Epithelial cell of esophagus (primary cell): ENCODE results near the gene NTM.

Experiments
- DNase-seq: peaks from one replicate; pipeline ENCODE4 v3.0.0; 2010; ENCODE audit warnings: low read depth
- H3K4me3 ChIP-seq: 2 replicates; pipeline ENCODE4 v1.5.1; 2011; ENCODE audit warnings: mild to moderate bottlenecking, low read length, control low read depth
- TF ChIP-seq, protein P1 (sequence below): IDR thresholded peaks from 2 replicates; pipeline ENCODE4 v1.5.1; 2011; ENCODE audit warnings: low read depth, mild to moderate bottlenecking, low read length, control low read depth, inconsistent platforms; ENCODE audit not compliant: insufficient read depth; ENCODE audit errors: missing control alignments

NTM gene

DNA sequence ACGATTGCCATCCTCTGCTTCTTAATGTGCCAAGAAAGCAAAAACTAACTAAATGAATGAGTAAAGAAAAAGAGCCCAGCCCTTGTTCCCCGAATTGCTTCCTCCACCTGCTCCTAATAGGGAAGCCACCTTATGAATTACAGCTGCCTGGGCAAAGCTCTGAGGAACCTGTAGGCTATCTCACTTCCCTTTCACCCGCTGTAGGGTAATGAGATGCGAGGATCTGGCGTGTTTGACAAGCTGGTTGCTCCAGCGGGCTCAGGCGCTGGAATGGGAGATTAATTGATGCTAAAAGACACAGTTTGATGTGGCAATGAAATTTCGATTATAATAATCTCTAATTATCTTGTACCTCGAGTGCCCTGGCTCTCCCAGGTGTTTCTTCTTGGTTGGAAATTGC, 256.4 kb downstream of the NTM start:
- H3K4me3 ChIP-seq: no peak overlapping the region
- TF ChIP-seq, protein P1, sequence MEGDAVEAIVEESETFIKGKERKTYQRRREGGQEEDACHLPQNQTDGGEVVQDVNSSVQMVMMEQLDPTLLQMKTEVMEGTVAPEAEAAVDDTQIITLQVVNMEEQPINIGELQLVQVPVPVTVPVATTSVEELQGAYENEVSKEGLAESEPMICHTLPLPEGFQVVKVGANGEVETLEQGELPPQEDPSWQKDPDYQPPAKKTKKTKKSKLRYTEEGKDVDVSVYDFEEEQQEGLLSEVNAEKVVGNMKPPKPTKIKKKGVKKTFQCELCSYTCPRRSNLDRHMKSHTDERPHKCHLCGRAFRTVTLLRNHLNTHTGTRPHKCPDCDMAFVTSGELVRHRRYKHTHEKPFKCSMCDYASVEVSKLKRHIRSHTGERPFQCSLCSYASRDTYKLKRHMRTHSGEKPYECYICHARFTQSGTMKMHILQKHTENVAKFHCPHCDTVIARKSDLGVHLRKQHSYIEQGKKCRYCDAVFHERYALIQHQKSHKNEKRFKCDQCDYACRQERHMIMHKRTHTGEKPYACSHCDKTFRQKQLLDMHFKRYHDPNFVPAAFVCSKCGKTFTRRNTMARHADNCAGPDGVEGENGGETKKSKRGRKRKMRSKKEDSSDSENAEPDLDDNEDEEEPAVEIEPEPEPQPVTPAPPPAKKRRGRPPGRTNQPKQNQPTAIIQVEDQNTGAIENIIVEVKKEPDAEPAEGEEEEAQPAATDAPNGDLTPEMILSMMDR: no peak
- no peak for DNase-seq

- H3K4me3 ChIP-seq: no peak overlapping the region
- TF ChIP-seq, protein P1: no peak
- no peak for DNase-seq
Observed at GRCh38 chr11:131628739-131629138, 258.3 kb downstream of the NTM start.

DNA sequence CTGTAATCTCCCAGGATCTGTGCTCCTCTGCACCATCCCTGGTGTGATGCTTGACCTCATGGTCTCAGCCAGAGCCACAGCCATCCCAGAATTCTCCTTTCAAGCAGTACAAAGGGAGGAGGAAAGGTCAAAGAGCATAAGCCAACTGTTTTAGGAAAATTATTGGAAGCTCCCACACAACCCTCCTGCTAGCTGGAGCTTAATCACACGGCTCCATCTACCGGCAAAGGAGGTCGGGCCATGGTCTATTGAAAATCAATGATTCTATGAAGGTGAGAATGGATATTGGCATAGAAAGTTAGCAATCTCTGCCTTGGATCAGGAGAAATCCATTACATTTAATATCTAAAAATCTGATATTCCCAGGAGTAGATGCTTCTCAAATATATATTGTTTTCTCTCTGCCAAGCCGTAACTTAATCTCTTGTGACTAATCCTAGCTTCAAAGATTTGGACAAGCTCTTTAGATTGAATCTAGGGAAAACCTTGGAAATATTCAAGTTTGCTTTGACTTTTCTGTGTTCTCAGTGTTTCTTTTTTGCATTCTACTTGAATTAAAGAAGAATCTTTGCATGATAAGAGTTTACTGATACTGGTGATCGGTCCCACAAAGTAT, 259.6 kb downstream of the NTM start:
- DNase-seq: no peak
- TF ChIP-seq, protein P1: peak; percentile 7
- no peak overlapping the region for H3K4me3 ChIP-seq

DNA sequence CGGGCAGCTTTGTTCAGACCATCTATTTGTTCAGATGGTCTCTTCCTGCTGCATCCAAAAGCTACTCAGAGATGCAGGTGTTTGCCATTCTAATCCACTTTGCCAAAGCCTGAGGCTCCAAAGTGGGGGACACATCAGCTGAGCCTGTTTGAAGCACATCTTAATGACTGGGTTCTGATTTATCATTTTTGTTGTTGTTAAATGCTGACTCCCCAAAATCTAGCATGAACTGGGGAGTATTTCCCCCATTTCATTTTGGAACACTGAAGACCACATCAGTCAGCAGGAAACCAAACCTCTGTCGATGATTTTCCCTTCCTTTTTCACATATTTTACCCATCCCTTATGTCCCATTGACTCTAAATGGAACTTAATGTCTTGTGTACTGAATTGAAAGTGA, 262.6 kb downstream of the NTM start:
- TF ChIP-seq, protein P1: no peak
- no peak overlapping the region for H3K4me3 ChIP-seq
- no peak for DNase-seq

GRCh38 chr11:131633921-131634715, 263.7 kb downstream of the NTM start:
- H3K4me3 ChIP-seq: no peak overlapping the region
- DNase-seq: peak; percentile 5
- TF ChIP-seq, protein P1: no peak

GRCh38 chr11:131637469-131638175, 267.2 kb downstream of the NTM start:
- no peak overlapping the region for H3K4me3 ChIP-seq
- DNase-seq: no peak
- TF ChIP-seq, protein P1: no peak

GRCh38 chr11:131638889-131639288, 268.5 kb downstream of the NTM start:
- TF ChIP-seq, protein P1: no peak
- no peak for DNase-seq

More at GRCh38 chr11:131638889-131639288, 268.5 kb downstream of the NTM start:
- H3K4me3 ChIP-seq: no peak overlapping the region
